ENCODE measurements around the gene PPP2R5C.

Gene PPP2R5C

GRCh38 chr14:101735453-101735852, 26.1 kb upstream of the PPP2R5C start:
- Histone ChIP-seq H3K9me3 (no peaks in the 10 kb centered on the region), H3K36me3 (no peaks in the 10 kb centered on the region), H3K27ac (no peak overlapping the region), H3K4me1 (peaks cover 0 to 11% (median 0%) of the 10 kb centered on the region in 4 donors), H3K4me3 (no peak overlapping the region), H3K27me3 (peaks cover 0 to 27% of the 10 kb centered on the region in 2 donors)
- no peak for DNase-seq
- intact Hi-C loops (cut with DNase I; ENCODE audit: low total_unique reads): no loop called here
- no peak for TF ChIP-seq CTCF (IDR thresholded peaks at IDR 0.05)

GRCh38 chr14:101736071-101736470, 25.4 kb upstream of the PPP2R5C start:
- H3K27ac ChIP-seq: no peak overlapping the region
- H3K9me3 ChIP-seq: peaks cover 0 to 5% (median 4%) of the 10 kb centered on the region in 3 donors
- peaks cover 0 to 9% (median 0%) of the 10 kb centered on the region in 4 donors for H3K4me1 ChIP-seq
- no peak for TF ChIP-seq CTCF (IDR thresholded peaks at IDR 0.05)
- peaks cover 0 to 32% of the 10 kb centered on the region in 2 donors for H3K27me3 ChIP-seq
- intact Hi-C loops (cut with DNase I; ENCODE audit: low total_unique reads): no loop called here
- no peak overlapping the region for H3K4me3 ChIP-seq
- no peak for DNase-seq
- no peaks in the 10 kb centered on the region for H3K36me3 ChIP-seq

- no peak for DNase-seq
- Histone ChIP-seq H3K9me3 (peaks cover 0 to 7% (median 7%) of the 10 kb centered on the region in 3 donors), H3K27me3 (peaks cover 0 to 32% of the 10 kb centered on the region in 2 donors), H3K36me3 (no peaks in the 10 kb centered on the region), H3K27ac (no peak overlapping the region), H3K4me3 (no peak overlapping the region), H3K4me1 (peaks cover 0 to 3% (median 0%) of the 10 kb centered on the region in 4 donors)
- intact Hi-C loops (cut with DNase I; ENCODE audit: low total_unique reads): no loop called here
- no peak for TF ChIP-seq CTCF (IDR thresholded peaks at IDR 0.05)
These were observed 24.9 kb upstream of the PPP2R5C start for GRCh38 chr14:101736585-101736984.

GRCh38 chr14:101737414-101738339, 23.8 kb upstream of the PPP2R5C start:
- DNase-seq: no peak
- Histone ChIP-seq H3K4me1 (no peaks in the 10 kb centered on the region), H3K36me3 (no peaks in the 10 kb centered on the region), H3K27me3 (peaks cover 0 to 32% of the 10 kb centered on the region in 2 donors), H3K4me3 (no peak overlapping the region), H3K27ac (no peak overlapping the region), H3K9me3 (peaks cover 0 to 7% (median 7%) of the 10 kb centered on the region in 3 donors)
- no peak for TF ChIP-seq CTCF (IDR thresholded peaks at IDR 0.05)
- intact Hi-C loops (cut with DNase I; ENCODE audit: low total_unique reads): no loop called here

- Histone ChIP-seq H3K27ac (no peak overlapping the region), H3K4me1 (no peaks in the 10 kb centered on the region), H3K36me3 (no peaks in the 10 kb centered on the region), H3K4me3 (no peak overlapping the region), H3K9me3 (peaks cover 0 to 7% (median 7%) of the 10 kb centered on the region in 3 donors), H3K27me3 (peaks cover 0 to 33% of the 10 kb centered on the region in 2 donors)
- no peak for DNase-seq
- intact Hi-C loops (cut with DNase I; ENCODE audit: low total_unique reads): no loop called here
- no peak for TF ChIP-seq CTCF (IDR thresholded peaks at IDR 0.05)
These were observed 22.7 kb upstream of the PPP2R5C start for GRCh38 chr14:101738703-101739320.
